ENCODE measurements around the gene PIEZO1. TPM values are rescaled to one million over a fixed set of nuclear protein-coding genes. Genes with fewer than 3 reads are reported as not detected.

PIEZO1 gene
- total RNA-seq, 2 donors from 2014 or later, result 84.8 to 298 TPM

- DNase-seq (ENCODE audit: low spot score), result no peak
- Mint-ChIP-seq H3K27me3 (no peaks in the 10 kb centered on the region), H3K4me1 (ENCODE audit: low read depth in 2 of 2) (peaks cover 3 to 5% of the 10 kb centered on the region in 2 donors), H3K27ac (no peak overlapping the region), H3K9me3 (no peaks in the 10 kb centered on the region), H3K4me3 (no peak overlapping the region), H3K36me3 (no peaks in the 10 kb centered on the region)
- no peak for ATAC-seq
Observed at GRCh38 chr16:88735616-88736015, 49.4 kb downstream of the PIEZO1 start.

GRCh38 chr16:88735121-88735520 is 49.9 kb downstream of the PIEZO1 start:
- Mint-ChIP-seq H3K27me3 (no peaks in the 10 kb centered on the region), H3K9me3 (no peaks in the 10 kb centered on the region), H3K27ac (no peak overlapping the region), H3K4me1 (ENCODE audit: low read depth in 2 of 2) (peaks cover 3 to 5% of the 10 kb centered on the region in 2 donors), H3K4me3 (no peak overlapping the region), H3K36me3 (no peaks in the 10 kb centered on the region)
- no peak for DNase-seq (ENCODE audit: low spot score)
- no peak for ATAC-seq

- Mint-ChIP-seq H3K4me3 (no peak overlapping the region), H3K27ac (no peak overlapping the region), H3K36me3 (no peaks in the 10 kb centered on the region), H3K4me1 (ENCODE audit: low read depth in 2 of 2) (peaks cover 5% of the 10 kb centered on the region in 2 donors), H3K27me3 (no peaks in the 10 kb centered on the region), H3K9me3 (no peaks in the 10 kb centered on the region)
- ATAC-seq (no peak), DNase-seq (ENCODE audit: low spot score) (no peak)
Observed at GRCh38 chr16:88734361-88734728, 50.7 kb downstream of the PIEZO1 start.

GRCh38 chr16:88733630-88734360 is 51.2 kb downstream of the PIEZO1 start:
- no peaks in the 10 kb centered on the region for H3K9me3 Mint-ChIP-seq
- ATAC-seq (no peak), DNase-seq (ENCODE audit: low spot score) (no peak)
- H3K4me1 Mint-ChIP-seq (ENCODE audit: low read depth in 2 of 2), result peaks cover 4 to 5% of the 10 kb centered on the region in 2 donors
- H3K27ac Mint-ChIP-seq, result no peak overlapping the region
- no peak overlapping the region for H3K4me3 Mint-ChIP-seq
- no peaks in the 10 kb centered on the region for H3K36me3 Mint-ChIP-seq
- H3K27me3 Mint-ChIP-seq, result no peaks in the 10 kb centered on the region

- peak in 1 of 2 donors; percentile 16 for ATAC-seq
- Mint-ChIP-seq H3K27me3 (no peaks in the 10 kb centered on the region), H3K9me3 (no peaks in the 10 kb centered on the region), H3K4me1 (ENCODE audit: low read depth in 2 of 2) (peaks cover 2 to 5% of the 10 kb centered on the region in 2 donors), H3K4me3 (no peak overlapping the region), H3K36me3 (no peaks in the 10 kb centered on the region), H3K27ac (no peak overlapping the region)
- no peak for DNase-seq (ENCODE audit: low spot score)
Observed at GRCh38 chr16:88732961-88733294, 52.1 kb downstream of the PIEZO1 start.

GRCh38 chr16:88732172-88732960 is 52.7 kb downstream of the PIEZO1 start:
- peaks cover 2 to 5% of the 10 kb centered on the region in 2 donors for H3K4me1 Mint-ChIP-seq (ENCODE audit: low read depth in 2 of 2)
- H3K36me3 Mint-ChIP-seq, result no peaks in the 10 kb centered on the region
- no peaks in the 10 kb centered on the region for H3K9me3 Mint-ChIP-seq
- H3K27me3 Mint-ChIP-seq, result no peaks in the 10 kb centered on the region
- DNase-seq (ENCODE audit: low spot score) (no peak), ATAC-seq (no peak)
- no peak overlapping the region for H3K27ac Mint-ChIP-seq
- H3K4me3 Mint-ChIP-seq, result no peak overlapping the region

- Mint-ChIP-seq H3K27me3 (no peaks in the 10 kb centered on the region), H3K36me3 (no peaks in the 10 kb centered on the region), H3K4me3 (no peak overlapping the region), H3K4me1 (ENCODE audit: low read depth in 2 of 2) (peaks cover 2 to 5% of the 10 kb centered on the region in 2 donors), H3K9me3 (no peaks in the 10 kb centered on the region), H3K27ac (no peak overlapping the region)
- DNase-seq (ENCODE audit: low spot score), result no peak
- ATAC-seq, result peak in 1 of 2 donors; percentile 42
Observed at GRCh38 chr16:88731699-88732098, 53.3 kb downstream of the PIEZO1 start.

- Mint-ChIP-seq H3K4me3 (no peak overlapping the region), H3K9me3 (no peaks in the 10 kb centered on the region), H3K27ac (no peak overlapping the region), H3K36me3 (no peaks in the 10 kb centered on the region), H3K4me1 (ENCODE audit: low read depth in 2 of 2) (peaks cover 5% of the 10 kb centered on the region in 2 donors), H3K27me3 (no peaks in the 10 kb centered on the region)
- no peak for DNase-seq (ENCODE audit: low spot score)
- no peak for ATAC-seq
Observed at GRCh38 chr16:88730632-88731607, 54.1 kb downstream of the PIEZO1 start.

GRCh38 chr16:88727871-88728270 is 57.1 kb downstream of the PIEZO1 start:
- H3K4me1 Mint-ChIP-seq (ENCODE audit: low read depth in 2 of 2), result peaks cover 5 to 8% of the 10 kb centered on the region in 2 donors
- H3K27ac Mint-ChIP-seq, result no peak overlapping the region
- DNase-seq (ENCODE audit: low spot score) (no peak), ATAC-seq (no peak)
- no peaks in the 10 kb centered on the region for H3K27me3 Mint-ChIP-seq
- no peaks in the 10 kb centered on the region for H3K36me3 Mint-ChIP-seq
- no peak overlapping the region for H3K4me3 Mint-ChIP-seq
- no peaks in the 10 kb centered on the region for H3K9me3 Mint-ChIP-seq

- Mint-ChIP-seq H3K4me1 (ENCODE audit: low read depth in 2 of 2) (peaks cover 5 to 8% of the 10 kb centered on the region in 2 donors), H3K27ac (no peak overlapping the region), H3K36me3 (no peaks in the 10 kb centered on the region), H3K27me3 (no peaks in the 10 kb centered on the region), H3K4me3 (no peak overlapping the region), H3K9me3 (no peaks in the 10 kb centered on the region)
- no peak for ATAC-seq
- no peak for DNase-seq (ENCODE audit: low spot score)
Observed at GRCh38 chr16:88726981-88727380, 58.0 kb downstream of the PIEZO1 start.

- no peaks in the 10 kb centered on the region for H3K9me3 Mint-ChIP-seq
Observed at GRCh38 chr16:88726408-88726749, 58.6 kb downstream of the PIEZO1 start.

GRCh38 chr16:88725609-88726407 is 59.2 kb downstream of the PIEZO1 start:
- DNase-seq (ENCODE audit: low spot score) (no peak), ATAC-seq (peak; percentile 25 to 63)
- Mint-ChIP-seq H3K27me3 (no peaks in the 10 kb centered on the region), H3K36me3 (no peaks in the 10 kb centered on the region), H3K4me1 (ENCODE audit: low read depth in 2 of 2) (peaks cover 0 to 8% of the 10 kb centered on the region in 2 donors), H3K9me3 (no peaks in the 10 kb centered on the region), H3K4me3 (no peak overlapping the region), H3K27ac (no peak overlapping the region)

More at GRCh38 chr16:88726408-88726749, 58.6 kb downstream of the PIEZO1 start:
- peaks cover 3 to 8% of the 10 kb centered on the region in 2 donors for H3K4me1 Mint-ChIP-seq (ENCODE audit: low read depth in 2 of 2)
- no peaks in the 10 kb centered on the region for H3K36me3 Mint-ChIP-seq
- DNase-seq (ENCODE audit: low spot score), result no peak
- H3K4me3 Mint-ChIP-seq, result no peak overlapping the region
- H3K27me3 Mint-ChIP-seq, result no peaks in the 10 kb centered on the region
- no peak overlapping the region for H3K27ac Mint-ChIP-seq
- no peak for ATAC-seq

Data from natural killer cell treated with Interleukin-12 subunit alpha and Interleukin-12 subunit beta and Interleukin-15 and Interleukin-18, amount 100 ng/mL, for 72 hours (primary cell).